ENCODE data around the gene MTG1.

- TF ChIP-seq CTCF (IDR thresholded peaks at IDR 0.05) (no peak), POLR2A (IDR thresholded peaks at IDR 0.05) (no peak)
Observed at GRCh38 chr10:133461027-133461426, 67.1 kb downstream of the MTG1 start.
